OCI-LY3 (cell line): ENCODE measurements around the gene ABCG5.

ENCODE experiments used
- H2AFZ ChIP-seq: fragments of 200-600, 300-600 bp; shearing (Covaris generic); 2 replicates; pipeline ENCODE4 v1.6.0; 2014; ENCODE audit warnings: antibody characterized with exemption, low read depth, low read length
- H3K27ac ChIP-seq: fragments of 200-600, 300-600 bp; sonication (generic); 2 replicates; pipeline ENCODE4 v1.5.1; 2014; ENCODE audit warnings: mild to moderate bottlenecking, low read length, moderate library complexity, mixed read lengths
- H3K27me3 ChIP-seq: fragments of 200-600, 300-600 bp; sonication (generic); 2 replicates; pipeline ENCODE4 v1.6.1; 2014; ENCODE audit warnings: low read depth, low read length, mixed read lengths
- H3K36me3 ChIP-seq: fragments of 200-600, 300-600 bp; sonication (generic); replicated peaks from 2 replicates; pipeline ENCODE3; 2014; ENCODE audit warnings: low read depth, low read length, mixed read lengths
- H3K4me1 ChIP-seq: fragments of 300-600, 200-600 bp; sonication (generic); 2 replicates; pipeline ENCODE4 v1.6.1; 2014; ENCODE audit warnings: low read length, mixed read lengths
- H3K4me2 ChIP-seq: fragments of 200-600, 300-600 bp; sonication (generic); 2 replicates; pipeline ENCODE4 v1.6.1; 2014; ENCODE audit warnings: low read length, mixed read lengths
- H3K4me3 ChIP-seq: fragments of 300-600, 200-600 bp; sonication (generic); 2 replicates; pipeline ENCODE4 v1.5.1; 2014; ENCODE audit warnings: antibody characterized with exemption, mild to moderate bottlenecking, low read length, moderate library complexity
- H3K79me2 ChIP-seq: fragments of 300-600, 200-600 bp; shearing (Covaris generic); 2 replicates; pipeline ENCODE4 v1.6.1; 2014; ENCODE audit warnings: mild to moderate bottlenecking, low read length, mixed read lengths
- H3K9ac ChIP-seq: fragments of 300-600, 200-600 bp; shearing (Covaris generic); 2 replicates; pipeline ENCODE4 v1.6.0; 2014; ENCODE audit warnings: mild to moderate bottlenecking, low read length, moderate library complexity
- H3K9me3 ChIP-seq: fragments of 200-600, 300-600 bp; shearing (Covaris generic); 2 replicates; pipeline ENCODE4 v1.6.1; 2014; ENCODE audit warnings: low read length, mixed read lengths; ENCODE audit not compliant: insufficient read depth
- H4K20me1 ChIP-seq: fragments of 200-600, 300-600 bp; sonication (generic); 2 replicates; pipeline ENCODE4 v1.6.1; 2016; ENCODE audit warnings: low read length, mixed read lengths; ENCODE audit not compliant: insufficient read depth
- CTCF ChIP-seq: fragments of 200-600, 300-600 bp; sonication (generic); IDR thresholded peaks from 2 replicates; pipeline ENCODE4 v1.5.1; 2014; ENCODE audit warnings: antibody characterized with exemption, low read length, low read depth
- EZH2phosphoT487 ChIP-seq: fragments of 200-600 bp; shearing (Covaris generic); IDR thresholded peaks from 2 replicates; pipeline ENCODE4 v1.6.1; 2018; ENCODE audit warnings: antibody characterized with exemption, mixed run types, low read depth

ABCG5 gene

GRCh38 chr2:43788646-43789045, 50.0 kb downstream of the ABCG5 start:
- Histone ChIP-seq H3K27me3 (no peaks in the 10 kb centered on the region), H3K4me2 (no peak overlapping the region), H3K36me3 (no peaks in the 10 kb centered on the region), H3K9ac (no peak overlapping the region), H3K79me2 (no peaks in the 10 kb centered on the region), H3K4me1 (peaks cover 2% of the 10 kb centered on the region; the same call in 1 of the 2 replicates), H3K27ac (no peak overlapping the region), H3K4me3 (no peak overlapping the region), H2AFZ (no peak overlapping the region), H3K9me3 (no peaks in the 10 kb centered on the region), H4K20me1 (no peaks in the 10 kb centered on the region)
- TF ChIP-seq CTCF = no peak
- TF ChIP-seq EZH2phosphoT487 = no peak

GRCh38 chr2:43787895-43788294, 50.7 kb downstream of the ABCG5 start:
- no peaks in the 10 kb centered on the region for H3K79me2 ChIP-seq
- H3K36me3 ChIP-seq = no peaks in the 10 kb centered on the region
- no peak overlapping the region for H2AFZ ChIP-seq
- H3K4me1 ChIP-seq = peaks cover 2% of the 10 kb centered on the region; the same call in 1 of the 2 replicates
- no peak overlapping the region for H3K27ac ChIP-seq
- H3K4me2 ChIP-seq = no peak overlapping the region
- no peaks in the 10 kb centered on the region for H3K27me3 ChIP-seq
- H3K4me3 ChIP-seq = no peak overlapping the region
- no peak overlapping the region for H3K9ac ChIP-seq
- TF ChIP-seq EZH2phosphoT487 (no peak), CTCF (no peak)
- H3K9me3 ChIP-seq = no peaks in the 10 kb centered on the region
- H4K20me1 ChIP-seq = no peaks in the 10 kb centered on the region

- Histone ChIP-seq H3K36me3 (no peaks in the 10 kb centered on the region), H3K79me2 (no peaks in the 10 kb centered on the region), H2AFZ (no peak overlapping the region), H4K20me1 (no peaks in the 10 kb centered on the region), H3K4me2 (no peak overlapping the region), H3K4me3 (no peak overlapping the region), H3K27ac (no peak overlapping the region), H3K27me3 (no peaks in the 10 kb centered on the region), H3K4me1 (peaks cover 5% of the 10 kb centered on the region), H3K9me3 (no peaks in the 10 kb centered on the region), H3K9ac (no peak overlapping the region)
- TF ChIP-seq EZH2phosphoT487 (no peak), CTCF (no peak)
Observed at GRCh38 chr2:43778233-43778632, 60.4 kb downstream of the ABCG5 start.

- H3K27me3 ChIP-seq = no peaks in the 10 kb centered on the region
- H3K4me2 ChIP-seq = no peak overlapping the region
- H3K27ac ChIP-seq = no peak overlapping the region
- H3K36me3 ChIP-seq = no peaks in the 10 kb centered on the region
- H2AFZ ChIP-seq = no peak overlapping the region
- TF ChIP-seq CTCF (no peak), EZH2phosphoT487 (no peak)
- H3K4me1 ChIP-seq = peaks cover 5% of the 10 kb centered on the region
- H4K20me1 ChIP-seq = no peaks in the 10 kb centered on the region
- H3K79me2 ChIP-seq = no peaks in the 10 kb centered on the region
- no peak overlapping the region for H3K4me3 ChIP-seq
- H3K9ac ChIP-seq = no peak overlapping the region
- no peaks in the 10 kb centered on the region for H3K9me3 ChIP-seq
Observed at GRCh38 chr2:43777306-43777926, 61.2 kb downstream of the ABCG5 start.
